HCT116 (cell line): Measurements from ENCODE around the gene LYRM9.

Experiments used
- CEBPB ChIP-seq: IDR thresholded peaks from 2 replicates; pipeline ENCODE4 v1.6.1; 2012; ENCODE audit warnings: low read depth
- CTCF ChIP-seq, 3 experiments: fragments of 200-600 bp in 1 of 3; sonication (generic) in 1 of 3; IDR thresholded peaks in 2 of 3; conservative IDR thresholded peaks in 1 of 3; 2 replicates each; pipeline ENCODE4 v1.5.1; 2012 to 2017; ENCODE audit warnings: low read depth in 2 of 3, low read length in 2 of 3, antibody characterized with exemption in 1 of 3, borderline replicate concordance in 1 of 3, control low read depth in 1 of 3, mild to moderate bottlenecking in 1 of 3, mixed read lengths in 1 of 3, mixed run types in 1 of 3, moderate library complexity in 1 of 3; ENCODE audit not compliant: insufficient read depth in 1 of 3
- MAX ChIP-seq: IDR thresholded peaks from 2 replicates; pipeline ENCODE4 v1.6.1; 2012
- POLR2A ChIP-seq: IDR thresholded peaks from 2 replicates; pipeline ENCODE4 v1.7.0; 2011; ENCODE audit warnings: borderline replicate concordance; ENCODE audit not compliant: insufficient read depth, insufficient read length; ENCODE audit errors: extremely low read depth
- RAD21 ChIP-seq: IDR thresholded peaks from 2 replicates; pipeline ENCODE4 v1.6.1; 2012; ENCODE audit warnings: low read depth, mild to moderate bottlenecking

DNA sequence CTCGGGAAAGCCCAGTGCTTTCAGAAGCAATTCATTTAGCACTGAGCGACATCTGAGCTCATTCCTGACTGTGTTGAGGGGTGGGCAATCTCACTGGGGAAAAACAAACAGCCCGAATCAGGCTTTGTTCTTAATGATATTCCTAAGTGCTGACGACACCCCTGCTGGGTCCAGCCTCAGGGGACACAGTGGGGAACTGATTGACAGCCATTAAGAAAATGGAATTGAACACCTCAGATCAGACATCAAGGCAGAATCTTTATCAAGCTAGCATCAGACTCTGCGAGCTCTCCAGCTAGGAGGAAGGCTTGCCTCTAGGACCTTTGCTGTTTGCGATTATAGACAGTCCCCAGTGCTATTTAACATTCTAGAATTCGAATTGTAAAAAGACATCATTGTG, 22.5 kb upstream of the LYRM9 start:
- TF ChIP-seq CTCF (IDR thresholded peaks at IDR 0.05 in 2 of 3, conservative IDR thresholded peaks at IDR 0.05 in 1 of 3; ENCODE audit: borderline replicate concordance in 1 of 3, insufficient read depth in 1 of 3, low read depth in 2 of 3, low read length in 2 of 3) (no peak), CEBPB (no peak), POLR2A (no peak), RAD21 (no peak), MAX (no peak)
